Renal cortex interstitium (tissue), 11 donors: ENCODE data around the gene PSRC1. TPM values are rescaled to one million over a fixed set of nuclear protein-coding genes. Genes with fewer than 3 reads are reported as not detected.

Source experiments
- DNase-seq, 11 donors: peaks; one replicate each; pipeline ENCODE4 v3.0.0-alpha.2; 2013; ENCODE audit warnings: low read depth in 9 of 11, low spot score in 4 of 11; ENCODE audit errors: extremely low read depth in 1 of 11
- polyA plus RNA-seq, 3 donors: library from polyadenylated mRNA; unstranded; fragments of 120-200 nt; gene quantifications; one replicate each; pipeline ENCODE4 v1.2.1, GENCODE V29; 2013; ENCODE audit not compliant: insufficient read length in 3 of 3

Gene PSRC1
- polyA plus RNA-seq, 3 donors: 25.1 to 32.6 (median 27.1) TPM

- DNase-seq: peak in 3 of 11 donors; percentile 53 to 70 (median 63)
Measured at GRCh38 chr1:109277434-109278204, 5.3 kb downstream of the PSRC1 start.

DNA sequence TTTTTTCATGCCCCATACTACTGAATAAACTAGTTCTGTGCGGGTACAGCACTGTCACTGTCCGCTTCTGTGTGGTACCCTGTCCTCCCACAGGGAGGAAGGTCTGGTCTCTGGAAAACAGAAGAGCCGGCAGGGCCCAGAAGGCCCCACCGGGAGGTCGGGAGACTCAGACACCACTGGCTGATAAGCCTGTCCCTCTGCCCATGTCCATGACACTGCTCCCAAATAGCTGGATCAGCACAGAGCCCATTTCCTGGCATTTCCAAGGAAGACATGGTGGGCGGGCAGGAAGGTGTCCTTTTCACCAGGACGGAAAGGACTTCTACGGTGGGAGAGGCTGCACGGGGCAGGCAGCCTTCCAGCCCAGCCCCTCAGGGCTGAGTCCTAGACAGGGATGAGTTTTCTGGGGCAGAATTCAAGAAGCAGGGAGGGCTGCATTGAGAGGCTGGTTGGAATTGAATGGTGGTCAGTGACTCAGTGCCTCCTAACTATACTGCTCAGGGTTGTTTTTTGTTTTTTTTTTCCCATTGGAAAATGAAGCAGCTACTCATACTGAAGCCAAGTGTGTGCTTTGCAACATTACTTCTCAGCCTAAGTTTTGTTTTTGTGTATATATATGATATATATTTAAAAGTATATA is 7.1 kb downstream of the PSRC1 start:
- no peak for DNase-seq

DNA sequence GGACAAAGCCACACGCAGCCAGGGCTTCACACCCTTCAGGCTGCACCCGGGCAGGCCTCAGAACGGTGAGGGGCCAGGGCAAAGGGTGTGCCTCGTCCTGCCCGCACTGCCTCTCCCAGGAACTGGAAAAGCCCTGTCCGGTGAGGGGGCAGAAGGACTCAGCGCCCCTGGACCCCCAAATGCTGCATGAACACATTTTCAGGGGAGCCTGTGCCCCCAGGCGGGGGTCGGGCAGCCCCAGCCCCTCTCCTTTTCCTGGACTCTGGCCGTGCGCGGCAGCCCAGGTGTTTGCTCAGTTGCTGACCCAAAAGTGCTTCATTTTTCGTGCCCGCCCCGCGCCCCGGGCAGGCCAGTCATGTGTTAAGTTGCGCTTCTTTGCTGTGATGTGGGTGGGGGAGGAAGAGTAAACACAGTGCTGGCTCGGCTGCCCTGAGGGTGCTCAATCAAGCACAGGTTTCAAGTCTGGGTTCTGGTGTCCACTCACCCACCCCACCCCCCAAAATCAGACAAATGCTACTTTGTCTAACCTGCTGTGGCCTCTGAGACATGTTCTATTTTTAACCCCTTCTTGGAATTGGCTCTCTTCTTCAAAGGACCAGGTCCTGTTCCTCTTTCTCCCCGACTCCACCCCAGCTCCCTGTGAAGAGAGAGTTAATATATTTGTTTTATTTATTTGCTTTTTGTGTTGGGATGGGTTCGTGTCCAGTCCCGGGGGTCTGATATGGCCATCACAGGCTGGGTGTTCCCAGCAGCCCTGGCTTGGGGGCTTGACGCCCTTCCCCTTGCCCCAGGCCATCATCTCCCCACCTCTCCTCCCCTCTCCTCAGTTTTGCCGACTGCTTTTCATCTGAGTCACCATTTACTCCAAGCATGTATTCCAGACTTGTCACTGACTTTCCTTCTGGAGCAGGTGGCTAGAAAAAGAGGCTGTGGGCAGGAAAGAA is 8.1 kb downstream of the PSRC1 start:
- peak in 2 of 11 donors; percentile 65 to 75 for DNase-seq

DNA sequence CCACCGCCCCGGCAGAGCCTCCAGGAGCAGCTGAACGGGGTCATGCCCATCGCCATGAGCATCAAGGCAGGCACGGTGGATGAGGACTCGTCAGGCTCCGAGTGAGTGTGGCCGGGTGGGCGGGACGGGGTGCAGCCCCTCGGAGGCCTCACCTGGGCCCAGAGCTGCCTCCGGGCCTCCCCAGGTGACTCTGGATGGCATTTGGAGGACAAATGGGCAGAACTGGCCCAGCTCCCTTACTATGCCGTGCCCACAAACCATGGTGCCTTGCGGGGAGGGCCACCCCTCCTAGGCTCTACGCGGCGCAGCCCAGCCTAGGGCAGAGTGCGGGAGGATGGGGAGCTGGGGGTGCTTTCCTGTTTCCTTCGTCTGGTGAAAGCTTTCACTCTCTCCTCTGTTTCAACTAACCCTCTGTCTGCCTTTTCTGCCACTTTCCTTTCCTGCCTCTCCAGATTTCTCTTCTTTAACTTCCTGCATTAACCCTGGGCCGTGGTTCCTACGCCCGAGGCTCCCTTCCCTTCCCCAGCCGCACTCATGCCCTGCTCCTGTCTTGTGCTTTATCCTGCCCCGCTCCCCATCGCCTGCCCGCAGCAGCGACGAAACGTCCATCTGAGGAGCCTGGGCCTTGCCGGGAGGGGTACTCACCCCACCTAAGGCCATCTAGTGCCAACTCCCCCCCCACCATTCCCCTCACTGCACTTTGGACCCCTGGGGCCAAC is 9.2 kb downstream of the PSRC1 start:
- no peak for DNase-seq

GRCh38 chr1:109272831-109273547 is 10.0 kb downstream of the PSRC1 start:
- DNase-seq: no peak

DNA sequence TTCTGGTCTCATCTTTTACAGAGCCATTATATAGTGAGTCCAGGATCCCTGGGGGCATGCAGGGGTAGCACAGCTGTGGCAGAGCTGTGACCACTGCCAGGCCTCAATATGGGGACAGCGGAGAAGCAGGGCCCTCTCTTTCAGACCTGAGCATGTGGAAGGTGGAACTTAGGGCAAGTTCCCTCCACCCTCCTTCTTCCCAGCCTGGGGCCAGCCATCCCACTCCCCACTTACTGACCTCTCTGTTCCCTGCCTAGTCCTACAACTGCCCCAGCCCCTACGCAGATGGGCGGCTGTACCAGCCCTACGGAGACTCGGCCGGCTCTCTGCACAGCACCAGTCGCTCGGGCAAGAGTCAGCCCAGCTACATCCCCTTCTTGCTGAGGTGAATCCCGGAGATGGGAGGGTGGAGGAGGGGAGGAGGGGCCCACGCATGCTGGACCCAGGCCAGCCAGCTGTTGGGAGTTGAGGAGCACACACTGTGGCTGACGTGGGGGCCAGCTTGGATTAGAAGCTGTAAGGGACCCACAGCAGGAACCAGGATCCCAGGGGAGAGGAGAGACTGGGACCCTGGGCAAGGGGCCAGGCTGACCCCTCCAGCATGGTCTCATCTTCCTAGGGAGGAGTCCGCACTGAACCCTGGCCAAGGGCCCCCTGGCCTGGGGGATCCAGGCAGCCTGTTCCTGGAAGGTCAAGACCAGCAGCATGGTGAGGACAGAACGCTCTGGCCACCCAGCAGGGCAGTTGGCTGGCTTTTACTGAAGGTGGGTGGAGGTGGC is 10.7 kb downstream of the PSRC1 start:
- no peak for DNase-seq

GRCh38 chr1:109271458-109271857 is 11.5 kb downstream of the PSRC1 start:
- DNase-seq: no peak

- DNase-seq: no peak
Measured at GRCh38 chr1:109270623-109271317, 12.2 kb downstream of the PSRC1 start.

DNA sequence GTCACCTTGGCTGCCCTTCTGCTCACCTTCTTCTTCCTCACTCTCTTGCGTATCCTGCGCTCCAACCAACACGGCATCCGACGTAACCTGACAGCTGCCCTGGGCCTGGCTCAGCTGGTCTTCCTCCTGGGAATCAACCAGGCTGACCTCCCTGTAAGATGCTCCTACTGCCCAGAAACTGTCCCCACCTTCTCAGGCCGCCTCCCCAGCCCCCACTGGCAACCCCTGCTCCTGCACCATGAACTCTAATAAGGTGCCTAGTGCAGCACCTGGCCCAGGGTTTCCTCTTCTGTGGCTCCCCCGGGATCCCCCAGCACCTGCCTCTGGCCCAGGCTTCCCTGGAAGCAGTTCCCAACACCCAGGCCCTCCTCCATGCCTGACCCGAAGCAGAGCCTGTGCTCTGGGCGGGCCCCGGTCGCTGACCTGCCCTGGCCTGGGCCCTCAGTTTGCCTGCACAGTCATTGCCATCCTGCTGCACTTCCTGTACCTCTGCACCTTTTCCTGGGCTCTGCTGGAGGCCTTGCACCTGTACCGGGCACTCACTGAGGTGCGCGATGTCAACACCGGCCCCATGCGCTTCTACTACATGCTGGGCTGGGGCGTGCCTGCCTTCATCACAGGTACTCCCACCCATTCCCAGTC is 12.8 kb downstream of the PSRC1 start:
- no peak for DNase-seq

DNA sequence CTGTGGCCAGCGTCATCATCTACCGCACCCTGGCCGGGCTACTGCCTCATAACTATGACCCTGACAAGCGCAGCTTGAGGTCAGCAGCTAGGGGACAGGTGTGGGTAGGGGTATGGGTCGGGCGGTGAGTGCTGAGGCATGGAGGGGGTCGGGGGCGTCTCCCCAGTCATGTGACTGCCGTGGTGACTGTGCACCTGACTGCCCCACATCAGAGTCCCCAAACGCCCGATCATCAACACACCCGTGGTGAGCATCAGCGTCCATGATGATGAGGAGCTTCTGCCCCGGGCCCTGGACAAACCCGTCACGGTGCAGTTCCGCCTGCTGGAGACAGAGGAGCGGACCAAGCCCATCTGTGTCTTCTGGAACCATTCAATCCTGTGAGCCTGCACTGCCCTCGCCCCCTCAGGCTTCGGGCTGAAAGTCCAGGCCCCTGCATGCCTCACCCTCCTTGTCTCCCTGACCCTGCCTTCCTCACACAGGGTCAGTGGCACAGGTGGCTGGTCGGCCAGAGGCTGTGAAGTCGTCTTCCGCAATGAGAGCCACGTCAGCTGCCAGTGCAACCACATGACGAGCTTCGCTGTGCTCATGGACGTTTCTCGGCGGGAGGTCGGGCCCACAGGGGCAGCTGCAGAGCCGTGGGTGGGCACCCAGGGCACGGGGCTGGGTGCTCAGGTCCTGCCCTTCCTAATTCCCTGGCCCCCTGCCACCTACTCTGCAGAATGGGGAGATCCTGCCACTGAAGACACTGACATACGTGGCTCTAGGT is 13.5 kb downstream of the PSRC1 start:
- no peak for DNase-seq

DNA sequence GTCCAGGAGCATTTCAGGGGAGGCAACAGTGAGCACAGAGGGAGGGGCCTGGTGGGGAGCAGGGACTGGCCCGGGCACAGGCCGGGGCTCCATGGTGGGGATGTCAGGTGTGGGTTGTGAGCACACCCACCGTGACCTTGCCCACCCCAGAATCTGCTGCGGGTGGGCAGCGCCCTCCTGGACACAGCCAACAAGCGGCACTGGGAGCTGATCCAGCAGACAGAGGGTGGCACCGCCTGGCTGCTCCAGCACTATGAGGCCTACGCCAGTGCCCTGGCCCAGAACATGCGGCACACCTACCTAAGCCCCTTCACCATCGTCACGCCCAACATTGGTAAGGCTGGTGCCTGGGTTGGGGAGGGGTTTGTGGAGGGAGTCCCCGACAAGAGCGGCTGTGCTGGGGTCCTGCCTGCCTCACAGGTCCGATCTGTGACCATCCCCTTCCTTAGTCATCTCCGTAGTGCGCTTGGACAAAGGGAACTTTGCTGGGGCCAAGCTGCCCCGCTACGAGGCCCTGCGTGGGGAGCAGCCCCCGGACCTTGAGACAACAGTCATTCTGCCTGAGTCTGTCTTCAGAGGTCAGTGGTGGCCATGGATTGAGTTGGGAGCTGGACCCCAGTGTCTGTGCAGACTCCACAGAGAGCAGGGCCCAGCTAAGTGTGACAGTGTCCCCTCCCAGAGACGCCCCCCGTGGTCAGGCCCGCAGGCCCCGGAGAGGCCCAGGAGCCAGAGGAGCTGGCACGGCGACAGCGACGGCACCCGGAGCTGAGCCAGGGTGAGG is 14.3 kb downstream of the PSRC1 start:
- no peak for DNase-seq

DNA sequence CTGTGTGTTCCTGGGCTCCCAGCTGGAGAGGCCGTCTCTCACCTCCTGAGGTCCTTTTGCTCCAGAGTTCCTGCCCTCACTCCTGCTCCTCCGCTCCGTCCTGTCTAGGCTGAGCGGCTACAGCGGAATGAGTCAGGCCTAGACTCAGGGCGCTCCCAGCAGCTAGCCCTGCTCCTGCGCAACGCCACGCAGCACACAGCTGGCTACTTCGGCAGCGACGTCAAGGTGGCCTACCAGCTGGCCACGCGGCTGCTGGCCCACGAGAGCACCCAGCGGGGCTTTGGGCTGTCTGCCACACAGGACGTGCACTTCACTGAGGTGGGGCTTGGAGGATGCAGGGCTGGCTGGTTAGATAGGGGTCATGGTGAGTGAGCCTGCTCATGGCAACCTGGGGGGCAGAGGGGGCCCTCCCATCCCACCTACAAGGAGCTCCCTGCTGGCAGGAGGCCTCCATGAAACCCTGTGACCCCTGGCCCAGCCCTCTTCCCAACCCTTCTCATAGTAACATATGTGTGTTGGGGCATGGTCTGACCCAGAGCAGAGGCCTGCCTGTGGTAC is 15.1 kb downstream of the PSRC1 start:
- DNase-seq: no peak

DNA sequence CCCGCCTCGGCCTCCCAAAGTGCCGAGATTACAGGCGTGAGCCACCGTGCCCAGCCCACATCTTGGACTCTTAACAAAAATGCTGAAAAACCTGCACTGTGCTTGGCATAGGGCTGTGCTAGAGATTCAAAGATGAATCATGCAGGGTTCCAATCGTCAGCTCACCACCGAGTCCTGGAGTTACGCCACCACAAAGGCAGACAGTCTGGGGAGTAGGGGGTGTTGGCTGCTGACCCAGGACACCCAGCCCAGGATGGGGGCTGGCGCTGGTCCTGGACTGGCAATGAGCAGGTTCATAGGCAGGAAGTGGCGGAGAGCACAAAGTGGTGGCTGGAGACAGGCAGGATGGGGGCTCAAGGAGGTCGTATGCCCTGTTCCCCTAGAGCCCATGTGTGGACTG is 16.0 kb downstream of the PSRC1 start:
- DNase-seq: no peak

DNA sequence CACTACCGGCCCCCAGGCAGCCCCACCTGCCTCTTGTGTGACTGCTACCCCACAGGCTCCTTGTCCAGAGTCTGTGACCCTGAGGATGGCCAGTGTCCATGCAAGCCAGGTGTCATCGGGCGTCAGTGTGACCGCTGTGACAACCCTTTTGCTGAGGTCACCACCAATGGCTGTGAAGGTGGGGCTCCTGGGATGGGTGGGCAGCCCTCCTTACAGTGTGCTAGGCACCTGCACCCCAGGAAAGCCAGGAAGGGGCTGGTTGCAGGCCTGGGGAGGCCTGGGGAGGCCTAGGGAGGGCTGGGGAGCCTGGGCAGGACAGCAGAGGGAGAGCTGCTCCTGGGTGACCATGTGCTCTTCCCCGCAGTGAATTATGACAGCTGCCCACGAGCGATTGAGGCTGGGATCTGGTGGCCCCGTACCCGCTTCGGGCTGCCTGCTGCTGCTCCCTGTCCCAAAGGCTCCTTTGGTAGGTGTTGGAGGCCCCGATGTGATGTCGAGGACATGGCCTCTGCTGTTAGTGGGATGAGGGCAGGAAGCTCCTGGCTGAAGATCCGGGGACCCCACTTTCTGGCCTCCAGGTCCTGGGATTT is 17.1 kb downstream of the PSRC1 start:
- no peak for DNase-seq

DNA sequence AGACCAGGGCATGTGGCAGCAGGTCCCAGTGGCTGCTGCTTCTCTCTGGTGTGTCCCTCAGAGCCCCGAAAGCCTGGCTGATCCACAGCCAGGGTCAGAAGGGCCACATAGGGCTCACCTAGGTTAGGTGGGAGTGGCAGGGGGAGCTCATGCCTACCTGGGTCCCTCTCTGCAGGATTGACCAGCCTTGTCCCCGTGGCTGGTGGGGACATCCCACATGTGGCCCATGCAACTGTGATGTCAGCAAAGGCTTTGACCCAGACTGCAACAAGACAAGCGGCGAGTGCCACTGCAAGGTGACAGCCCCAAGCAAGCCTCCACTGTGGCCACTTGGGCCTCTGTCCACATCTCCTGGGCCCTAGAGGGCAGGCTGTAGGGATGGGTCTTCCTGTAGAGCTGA is 17.9 kb downstream of the PSRC1 start:
- no peak for DNase-seq
